Ovary (tissue), 3 donors: ENCODE results near the gene CTSH.

Experiments
- CTCF ChIP-seq, 3 donors: fragments of 450-650 bp in 2 of 3; fragments of 200-600 bp in 1 of 3; IDR thresholded peaks; one replicate each; pipeline versions ENCODE4 v1.5.1 to v1.8.0; 2016 to 2022; ENCODE audit warnings: antibody characterized with exemption in 3 of 3, mild to moderate bottlenecking in 1 of 3
- POLR2A ChIP-seq: fragments of 450-650 bp; IDR thresholded peaks from one replicate; pipeline ENCODE4 v1.6.1; 2017; ENCODE audit warnings: antibody characterized with exemption, mild to moderate bottlenecking, moderate library complexity
- donor health status: DM: no; HTN: no; CAD: no.

GRCh38 chr15:78934655-78935023, 10.2 kb downstream of the CTSH start:
- TF ChIP-seq POLR2A: no peak
- no peak for TF ChIP-seq CTCF (IDR thresholded peaks at IDR 0.05)
